ENCODE results near the gene CCL24.
"Not testable (repeated sequence)": the region's sequence is repeated elsewhere in the genome, so short reads cannot be mapped to it uniquely, and the experiment has no call there.

Gene CCL24

DNA sequence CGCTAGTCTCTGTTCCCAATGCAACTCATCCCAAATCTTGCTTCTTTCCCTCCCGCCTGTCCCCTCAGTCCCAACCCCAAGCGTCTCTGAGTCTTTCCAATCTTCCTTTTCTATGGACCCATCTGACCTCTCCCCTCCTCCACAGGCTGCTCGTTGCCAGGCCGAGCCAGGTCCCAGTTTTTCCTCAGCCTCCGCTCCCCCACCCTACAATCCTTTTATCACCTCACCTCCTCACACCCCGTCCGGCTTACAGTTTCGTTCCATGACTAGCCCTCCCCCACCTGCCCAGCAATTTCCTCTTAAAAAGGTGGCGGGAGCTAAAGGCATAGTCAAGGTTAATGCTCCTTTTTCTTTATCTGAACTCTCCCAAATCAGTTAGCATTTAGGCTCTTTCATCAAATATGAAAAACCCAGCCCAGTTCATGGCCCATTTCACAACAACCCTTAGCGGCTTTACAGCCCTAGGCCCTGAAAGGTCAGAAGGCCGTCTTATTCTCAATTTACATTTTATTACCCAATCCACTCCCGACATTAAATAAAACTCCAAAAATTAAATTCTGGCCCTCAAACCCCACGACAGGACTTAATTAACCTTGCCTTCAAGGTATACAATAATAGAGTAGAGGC, 32.8 kb downstream of the CCL24 start:
- not testable (repeated sequence) for DNase-seq (ENCODE audit: low read depth in 2 of 2)

DNA sequence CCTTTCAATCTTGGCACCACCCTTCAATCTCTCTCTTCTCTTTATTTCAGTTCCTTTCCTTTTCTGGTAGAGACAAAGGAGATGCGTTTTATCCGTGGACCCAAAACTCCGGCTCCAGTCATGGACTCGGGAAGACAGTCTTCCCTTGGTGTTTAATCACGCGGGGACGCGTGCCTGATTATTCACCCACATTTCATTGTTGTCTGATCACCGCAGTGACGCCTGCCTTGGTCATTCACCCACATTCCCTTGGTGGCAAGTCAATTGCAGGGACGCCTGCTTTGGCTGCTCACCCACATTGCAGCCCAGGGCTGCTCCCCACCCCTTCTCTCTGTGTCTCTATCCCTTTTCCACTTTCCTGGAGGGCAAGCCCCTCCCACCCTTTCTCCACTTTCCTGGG, 34.1 kb downstream of the CCL24 start:
- DNase-seq (ENCODE audit: low read depth in 2 of 2): not testable (repeated sequence)

DNA sequence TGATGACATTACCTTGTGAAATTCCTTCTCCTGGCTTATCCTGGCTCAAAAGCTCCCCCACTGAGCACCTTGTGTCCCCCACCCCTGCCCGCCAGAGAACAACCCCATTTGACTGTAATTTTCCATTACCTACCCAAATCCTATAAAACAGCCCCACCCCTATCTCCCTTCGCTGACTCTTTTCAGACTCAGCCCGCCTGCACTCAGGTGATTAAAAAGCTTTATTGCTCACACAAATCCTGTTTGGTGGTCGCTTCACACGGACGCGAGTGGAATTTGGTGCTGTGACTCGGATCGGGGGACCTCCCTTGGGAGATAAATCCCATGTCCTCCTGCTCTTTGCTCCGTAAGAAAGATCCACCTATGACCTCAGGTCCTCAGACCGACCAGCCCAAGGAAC, 34.6 kb downstream of the CCL24 start:
- not testable (repeated sequence) for DNase-seq (ENCODE audit: low read depth in 2 of 2)

DNA sequence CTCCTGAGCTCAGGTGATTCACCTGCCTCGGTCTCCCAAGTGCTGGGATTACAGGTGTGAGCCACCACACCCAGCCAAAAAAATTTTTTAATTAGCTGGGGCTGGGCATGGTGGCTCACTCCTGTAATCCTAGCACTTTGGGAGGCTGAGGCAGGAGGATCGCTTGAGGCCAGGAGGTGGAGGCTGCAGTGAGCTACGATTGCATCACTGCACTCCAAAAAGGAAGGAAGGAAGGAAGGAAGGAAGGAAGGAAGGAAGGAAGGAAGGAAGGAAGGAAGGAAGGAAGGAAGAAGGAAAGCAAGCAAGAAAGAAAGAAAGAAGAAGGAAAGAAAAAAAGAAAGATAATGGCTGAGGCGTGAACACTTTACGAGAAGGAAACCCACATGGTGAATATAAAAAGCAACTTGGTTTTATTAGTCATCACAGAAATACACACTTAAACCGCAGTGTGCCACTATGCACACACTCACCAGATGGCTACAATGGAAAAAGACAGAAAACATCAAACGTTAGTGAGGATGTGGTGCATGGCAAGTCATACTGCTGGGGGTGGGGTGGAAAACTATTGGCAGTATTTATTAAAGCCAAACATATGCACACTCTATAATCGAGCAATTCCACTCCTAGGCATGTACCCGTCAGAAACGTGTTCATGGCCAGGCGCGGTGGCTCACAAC, 37.2 kb downstream of the CCL24 start:
- peak; percentile 19 to 50 for DNase-seq (ENCODE audit: low read depth in 2 of 2)

DNA sequence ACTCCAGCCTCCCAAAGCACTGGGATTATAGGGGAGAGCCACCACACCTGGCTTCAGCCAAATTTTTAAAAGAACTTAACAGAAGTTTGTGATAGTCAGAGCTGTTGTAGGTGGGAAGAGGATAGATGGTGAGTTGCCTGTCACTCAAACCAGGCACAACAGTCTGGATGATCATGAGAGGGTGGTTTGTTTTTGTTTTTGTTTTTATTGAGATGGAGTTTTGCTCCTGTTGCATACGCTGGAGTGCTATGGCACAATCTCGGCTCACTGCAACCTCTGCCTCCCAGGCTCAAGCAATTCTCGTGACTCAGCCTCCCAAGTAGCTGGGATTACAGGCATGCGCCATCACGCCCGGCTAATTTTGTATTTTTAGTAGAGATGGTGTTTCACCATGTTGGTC, 39.6 kb downstream of the CCL24 start:
- DNase-seq (ENCODE audit: low read depth in 2 of 2): not testable (repeated sequence)

DNA sequence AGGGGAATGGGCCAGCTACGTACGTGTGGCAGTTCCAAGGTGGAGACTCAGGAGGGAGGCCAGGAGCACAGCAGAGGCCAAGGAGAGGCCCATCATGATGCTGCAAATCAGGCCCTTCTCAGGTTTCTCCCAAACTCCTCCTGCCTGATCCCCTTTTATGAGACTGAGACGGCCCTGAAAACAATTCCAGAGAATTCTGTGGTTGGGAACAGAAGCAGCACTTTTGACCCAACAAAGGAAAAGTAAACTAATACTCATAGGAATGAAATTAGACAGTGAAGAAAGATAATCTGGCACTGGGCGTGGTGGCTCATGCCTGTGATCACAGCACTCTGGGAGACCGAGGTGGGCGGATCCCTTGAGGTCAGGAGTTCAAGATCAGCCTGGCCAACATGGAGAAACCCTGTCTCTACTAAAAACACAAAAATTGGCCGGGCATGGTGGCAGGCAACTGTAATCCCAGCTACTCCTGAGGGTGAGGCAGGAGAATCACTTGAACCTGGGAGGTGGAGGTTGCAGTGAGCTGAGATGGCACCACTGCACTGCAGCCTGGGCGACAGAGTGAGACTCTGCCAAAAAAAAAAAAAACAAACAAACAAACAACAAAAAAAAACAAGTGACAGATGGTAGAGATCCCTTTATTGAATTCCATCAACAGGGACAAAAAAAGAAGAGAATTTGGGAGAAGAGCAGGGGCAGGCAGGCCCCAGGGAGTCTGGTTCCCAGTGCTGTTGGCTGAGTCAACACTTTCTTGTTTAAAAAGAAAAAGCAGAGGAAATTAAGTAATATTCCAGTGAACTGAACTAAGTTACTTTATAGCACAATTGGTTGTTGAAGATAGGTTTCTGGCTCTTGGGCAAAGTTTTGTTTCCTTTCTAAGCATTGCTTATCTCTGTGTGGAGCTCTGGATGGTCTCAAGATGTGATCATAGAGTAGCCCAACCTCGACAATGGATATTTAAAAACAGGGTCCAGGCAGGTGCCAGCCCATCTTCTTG, 41.2 kb downstream of the CCL24 start, which contains the start of gene CCL26:
TSS of gene CCL26 (minus strand) at position 131 of the 997 bp plus-strand sequence. CDS start at position 96, 35 bp downstream.
- no peak for DNase-seq (ENCODE audit: low read depth in 2 of 2)

DNA sequence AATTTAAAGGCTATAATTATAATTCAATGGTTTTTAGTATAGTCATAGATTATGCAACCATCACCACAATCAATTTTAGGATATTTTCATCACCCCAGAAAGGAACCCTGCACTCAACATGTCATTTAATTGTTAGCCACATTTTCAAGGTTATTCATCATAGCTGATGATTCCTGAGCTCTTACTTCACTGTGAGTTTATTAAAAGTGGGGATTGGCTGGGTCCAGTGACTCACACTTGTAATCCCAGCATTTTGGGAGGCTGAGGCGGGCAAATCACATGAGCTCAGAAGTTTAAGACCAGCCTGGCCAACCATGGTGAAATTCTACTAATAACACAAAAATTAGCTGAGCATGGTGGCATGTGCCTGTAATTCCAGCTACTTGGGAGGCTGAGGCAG, 42.4 kb downstream of the CCL24 start:
- DNase-seq (ENCODE audit: low read depth in 2 of 2): no peak

DNA sequence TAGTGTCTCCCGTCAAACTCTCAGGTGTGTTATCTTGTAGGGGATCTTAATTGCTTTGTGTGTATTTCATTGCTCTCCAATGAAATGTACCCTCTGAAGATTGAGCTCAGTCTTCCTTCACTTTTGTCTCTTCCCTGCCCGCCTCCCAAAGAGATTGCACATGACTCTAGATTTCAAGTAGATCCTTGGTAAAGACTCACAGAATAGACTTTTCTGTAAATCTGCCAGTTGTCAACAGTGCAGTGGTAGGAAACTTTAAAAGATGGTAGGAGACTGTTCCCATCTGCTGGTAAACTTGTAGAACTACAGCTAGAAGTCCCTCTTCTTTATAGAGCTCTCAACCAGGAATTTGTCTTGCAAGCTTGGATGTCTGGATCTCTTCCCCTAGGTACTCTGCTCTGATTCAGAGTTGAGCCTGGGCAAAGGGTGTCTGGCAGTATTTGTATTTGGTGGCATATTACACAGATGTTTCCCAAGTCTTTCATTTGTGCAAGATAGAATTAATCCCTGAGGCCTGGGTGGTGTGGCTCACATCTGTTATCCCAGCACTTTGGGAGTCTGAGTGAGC, 51.2 kb downstream of the CCL24 start:
- no peak for DNase-seq (ENCODE audit: low read depth in 2 of 2)

DNA sequence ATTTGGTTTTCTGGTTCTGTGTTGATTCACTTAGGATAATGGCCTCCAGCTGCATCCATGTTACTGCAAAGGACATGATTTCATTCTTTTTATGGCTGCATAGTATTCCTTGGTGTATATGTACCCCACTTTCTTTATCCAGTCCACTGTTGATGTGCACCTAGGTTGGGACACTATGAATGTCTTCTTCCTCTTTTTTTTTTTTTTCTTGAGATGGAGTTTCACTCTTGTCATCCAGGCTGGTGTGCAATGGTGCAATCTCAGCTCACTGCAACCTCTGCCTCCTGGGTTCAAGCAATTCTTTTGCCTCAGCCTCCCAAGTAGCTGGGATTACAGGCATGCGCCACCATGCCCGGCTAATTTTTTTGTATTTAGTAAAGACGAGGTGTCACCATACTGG, 51.8 kb downstream of the CCL24 start:
- not testable (repeated sequence) for DNase-seq (ENCODE audit: low read depth in 2 of 2)

Data from stimulated activated CD8-positive, alpha-beta memory T cell treated with anti-CD3 and anti-CD28 coated beads, Interleukin-15, amount 100 ng/mL, for 4 hours (primary cell).